Neural cell (in vitro differentiated cells): ENCODE results near the gene DNAJC18. TPM values are rescaled to one million over a fixed set of nuclear protein-coding genes. Genes with fewer than 3 reads are reported as not detected.

Source experiments
- H2AFZ ChIP-seq: fragments of 200-600, 300-800 bp; sonication (generic), shearing (Covaris generic); 2 replicates; pipeline ENCODE4 v1.6.0; 2014; ENCODE audit warnings: low read depth, mild to moderate bottlenecking, antibody characterized with exemption, low read length, moderate library complexity
- H3F3A ChIP-seq: fragments of 200-600 bp; shearing (Covaris generic); 2 replicates; pipeline ENCODE4 v1.6.1; 2016; ENCODE audit warnings: mild to moderate bottlenecking, moderate library complexity, mixed read lengths, antibody characterized with exemption, low read length; ENCODE audit not compliant: insufficient read depth, poor library complexity, severe bottlenecking
- H3K27ac ChIP-seq: fragments of 200-600, 300-800 bp; sonication (generic), shearing (Covaris generic); 2 replicates; pipeline ENCODE4 v1.5.1; 2014; ENCODE audit warnings: mild to moderate bottlenecking, low read length, moderate library complexity
- H3K27me3 ChIP-seq: fragments of 300-800, 200-600 bp; sonication (generic), shearing (Covaris generic); 2 replicates; pipeline ENCODE4 v1.6.0; 2014; ENCODE audit warnings: mild to moderate bottlenecking, low read depth, low read length, moderate library complexity; ENCODE audit not compliant: insufficient read depth
- H3K36me3 ChIP-seq: fragments of 300-800, 200-600 bp; sonication (generic), shearing (Covaris generic); 2 replicates; pipeline ENCODE4 v1.5.1; 2014; ENCODE audit warnings: mild to moderate bottlenecking, antibody characterized with exemption, low read length, moderate library complexity; ENCODE audit not compliant: insufficient read depth
- H3K4me2 ChIP-seq: fragments of 300-800, 200-600 bp; sonication (generic), shearing (Covaris generic); 2 replicates; pipeline ENCODE4 v1.6.0; 2014; ENCODE audit warnings: mild to moderate bottlenecking, low read length
- H3K4me3 ChIP-seq: fragments of 300-800, 200-600 bp; sonication (generic), shearing (Covaris generic); 2 replicates; pipeline ENCODE4 v1.5.1; 2014; ENCODE audit warnings: mild to moderate bottlenecking, low read length, moderate library complexity
- H3K79me2 ChIP-seq: fragments of 200-600 bp; shearing (Covaris generic); replicated peaks from 2 replicates; pipeline ENCODE4 v1.6.0; 2014; ENCODE audit warnings: mild to moderate bottlenecking, low read length, moderate library complexity; ENCODE audit not compliant: insufficient read depth
- H3K9ac ChIP-seq: fragments of 300-800, 200-600 bp; sonication (generic), shearing (Covaris generic); 2 replicates; pipeline ENCODE4 v1.6.1; 2016; ENCODE audit warnings: mild to moderate bottlenecking, low read length, mixed read lengths
- H3K9me2 ChIP-seq: fragments of 200-600 bp; shearing (Covaris generic); 2 replicates; pipeline ENCODE4 v1.6.1; 2016; ENCODE audit warnings: mild to moderate bottlenecking, low read length, mixed read lengths; ENCODE audit not compliant: insufficient read depth
- H3K9me3 ChIP-seq: fragments of 200-600, 300-800 bp; sonication (generic), shearing (Covaris generic); 2 replicates; pipeline ENCODE4 v1.6.1; 2016; ENCODE audit warnings: mild to moderate bottlenecking, mixed run types, low read length, moderate library complexity, mixed read lengths
- H4K20me1 ChIP-seq: fragments of 200-600 bp; shearing (Covaris generic); 2 replicates; pipeline ENCODE4 v1.6.1; 2016; ENCODE audit warnings: mild to moderate bottlenecking, mixed run types; ENCODE audit not compliant: insufficient read depth
- EP300 ChIP-seq: fragments of 450-650 bp; conservative IDR thresholded peaks from 2 replicates; pipeline ENCODE4 v1.6.1; 2014; ENCODE audit warnings: antibody characterized with exemption, mild to moderate bottlenecking, moderate library complexity; ENCODE audit not compliant: poor library complexity, severe bottlenecking
- EZH2 ChIP-seq: fragments of 200-600, 300-800 bp; shearing (Covaris generic), sonication (generic); IDR thresholded peaks from 2 replicates; pipeline ENCODE4 v1.6.1; 2014; ENCODE audit warnings: antibody characterized with exemption, low read length, borderline replicate concordance, mild to moderate bottlenecking; ENCODE audit not compliant: insufficient read depth, poor library complexity, severe bottlenecking
- MXI1 ChIP-seq: fragments of 450-650 bp; conservative IDR thresholded peaks from 2 replicates; pipeline ENCODE4 v1.6.1; 2014; ENCODE audit warnings: antibody characterized with exemption, mild to moderate bottlenecking; ENCODE audit not compliant: poor library complexity, severe bottlenecking
- POLR2AphosphoS5 ChIP-seq: IDR thresholded peaks from 2 replicates; pipeline ENCODE4 v1.6.1; 2012
- RAD21 ChIP-seq: fragments of 450-650 bp; conservative IDR thresholded peaks from 2 replicates; pipeline ENCODE4 v1.6.1; 2014; ENCODE audit warnings: antibody characterized with exemption, mild to moderate bottlenecking, moderate library complexity
- SMC3 ChIP-seq: fragments of 450-650 bp; conservative IDR thresholded peaks from 2 replicates; pipeline ENCODE4 v1.6.1; 2014; ENCODE audit warnings: antibody characterized with exemption, mild to moderate bottlenecking, moderate library complexity; ENCODE audit not compliant: poor library complexity
- TAF1 ChIP-seq: IDR thresholded peaks from 2 replicates; pipeline ENCODE4 v1.6.1; 2012; ENCODE audit warnings: low read depth
- polyA plus RNA-seq: library from polyadenylated mRNA; depleted of rRNA; stranded (reverse); fragments of >200 nt; gene quantifications from 2 replicates; pipeline ENCODE4 v1.2.3, GENCODE V29; 2014
- TF ChIP-seq, protein P1 (sequence below): fragments of 450-650 bp; IDR thresholded peaks from 2 replicates; pipeline ENCODE4 v1.5.1; 2014; ENCODE audit warnings: antibody characterized with exemption, mild to moderate bottlenecking, moderate library complexity; ENCODE audit not compliant: poor library complexity, severe bottlenecking
- TF ChIP-seq, protein P2 (sequence below): IDR thresholded peaks from 2 replicates; pipeline ENCODE4 v1.6.1; 2012; ENCODE audit warnings: borderline replicate concordance

The DNAJC18 gene
- polyA plus RNA-seq, 1 donor from 2014 or later, result 44.4 TPM

DNA sequence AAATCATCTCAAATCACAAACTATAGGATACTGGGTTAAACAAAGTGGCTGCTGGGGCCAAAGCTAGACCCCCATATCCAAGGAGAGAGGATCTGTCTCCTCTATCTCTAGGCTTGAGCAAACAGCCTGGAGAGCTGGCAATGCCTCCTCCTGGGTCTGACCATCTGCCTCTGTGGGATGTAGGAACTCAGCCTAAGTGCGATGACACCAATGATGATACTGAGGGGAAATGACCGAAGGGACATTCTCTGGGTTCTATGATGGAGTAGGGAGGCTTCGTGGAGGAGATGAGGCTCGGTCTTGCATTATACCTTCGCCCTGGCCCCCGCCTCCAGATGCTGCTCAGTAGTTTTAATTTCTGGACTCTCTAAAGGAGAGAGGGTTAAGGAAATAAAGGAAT is 26.2 kb downstream of the DNAJC18 start:
- Histone ChIP-seq H3K9ac (no peak overlapping the region), H3K4me3 (no peak overlapping the region), H3K79me2 (no peaks in the 10 kb centered on the region), H3K36me3 (peaks cover 4% of the 10 kb centered on the region), H3K9me3 (no peaks in the 10 kb centered on the region), H3K27ac (no peak overlapping the region), H3K27me3 (no peaks in the 10 kb centered on the region), H3K4me2 (no peak overlapping the region), H4K20me1 (no peaks in the 10 kb centered on the region), H2AFZ (no peak overlapping the region), H3F3A (no peaks in the 10 kb centered on the region), H3K9me2 (no peaks in the 10 kb centered on the region)
- TF ChIP-seq, protein P1, sequence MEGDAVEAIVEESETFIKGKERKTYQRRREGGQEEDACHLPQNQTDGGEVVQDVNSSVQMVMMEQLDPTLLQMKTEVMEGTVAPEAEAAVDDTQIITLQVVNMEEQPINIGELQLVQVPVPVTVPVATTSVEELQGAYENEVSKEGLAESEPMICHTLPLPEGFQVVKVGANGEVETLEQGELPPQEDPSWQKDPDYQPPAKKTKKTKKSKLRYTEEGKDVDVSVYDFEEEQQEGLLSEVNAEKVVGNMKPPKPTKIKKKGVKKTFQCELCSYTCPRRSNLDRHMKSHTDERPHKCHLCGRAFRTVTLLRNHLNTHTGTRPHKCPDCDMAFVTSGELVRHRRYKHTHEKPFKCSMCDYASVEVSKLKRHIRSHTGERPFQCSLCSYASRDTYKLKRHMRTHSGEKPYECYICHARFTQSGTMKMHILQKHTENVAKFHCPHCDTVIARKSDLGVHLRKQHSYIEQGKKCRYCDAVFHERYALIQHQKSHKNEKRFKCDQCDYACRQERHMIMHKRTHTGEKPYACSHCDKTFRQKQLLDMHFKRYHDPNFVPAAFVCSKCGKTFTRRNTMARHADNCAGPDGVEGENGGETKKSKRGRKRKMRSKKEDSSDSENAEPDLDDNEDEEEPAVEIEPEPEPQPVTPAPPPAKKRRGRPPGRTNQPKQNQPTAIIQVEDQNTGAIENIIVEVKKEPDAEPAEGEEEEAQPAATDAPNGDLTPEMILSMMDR, result no peak
- TF ChIP-seq POLR2AphosphoS5 (no peak), MXI1 (no peak)
- TF ChIP-seq, protein P2, sequence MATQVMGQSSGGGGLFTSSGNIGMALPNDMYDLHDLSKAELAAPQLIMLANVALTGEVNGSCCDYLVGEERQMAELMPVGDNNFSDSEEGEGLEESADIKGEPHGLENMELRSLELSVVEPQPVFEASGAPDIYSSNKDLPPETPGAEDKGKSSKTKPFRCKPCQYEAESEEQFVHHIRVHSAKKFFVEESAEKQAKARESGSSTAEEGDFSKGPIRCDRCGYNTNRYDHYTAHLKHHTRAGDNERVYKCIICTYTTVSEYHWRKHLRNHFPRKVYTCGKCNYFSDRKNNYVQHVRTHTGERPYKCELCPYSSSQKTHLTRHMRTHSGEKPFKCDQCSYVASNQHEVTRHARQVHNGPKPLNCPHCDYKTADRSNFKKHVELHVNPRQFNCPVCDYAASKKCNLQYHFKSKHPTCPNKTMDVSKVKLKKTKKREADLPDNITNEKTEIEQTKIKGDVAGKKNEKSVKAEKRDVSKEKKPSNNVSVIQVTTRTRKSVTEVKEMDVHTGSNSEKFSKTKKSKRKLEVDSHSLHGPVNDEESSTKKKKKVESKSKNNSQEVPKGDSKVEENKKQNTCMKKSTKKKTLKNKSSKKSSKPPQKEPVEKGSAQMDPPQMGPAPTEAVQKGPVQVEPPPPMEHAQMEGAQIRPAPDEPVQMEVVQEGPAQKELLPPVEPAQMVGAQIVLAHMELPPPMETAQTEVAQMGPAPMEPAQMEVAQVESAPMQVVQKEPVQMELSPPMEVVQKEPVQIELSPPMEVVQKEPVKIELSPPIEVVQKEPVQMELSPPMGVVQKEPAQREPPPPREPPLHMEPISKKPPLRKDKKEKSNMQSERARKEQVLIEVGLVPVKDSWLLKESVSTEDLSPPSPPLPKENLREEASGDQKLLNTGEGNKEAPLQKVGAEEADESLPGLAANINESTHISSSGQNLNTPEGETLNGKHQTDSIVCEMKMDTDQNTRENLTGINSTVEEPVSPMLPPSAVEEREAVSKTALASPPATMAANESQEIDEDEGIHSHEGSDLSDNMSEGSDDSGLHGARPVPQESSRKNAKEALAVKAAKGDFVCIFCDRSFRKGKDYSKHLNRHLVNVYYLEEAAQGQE, result no peak

DNA sequence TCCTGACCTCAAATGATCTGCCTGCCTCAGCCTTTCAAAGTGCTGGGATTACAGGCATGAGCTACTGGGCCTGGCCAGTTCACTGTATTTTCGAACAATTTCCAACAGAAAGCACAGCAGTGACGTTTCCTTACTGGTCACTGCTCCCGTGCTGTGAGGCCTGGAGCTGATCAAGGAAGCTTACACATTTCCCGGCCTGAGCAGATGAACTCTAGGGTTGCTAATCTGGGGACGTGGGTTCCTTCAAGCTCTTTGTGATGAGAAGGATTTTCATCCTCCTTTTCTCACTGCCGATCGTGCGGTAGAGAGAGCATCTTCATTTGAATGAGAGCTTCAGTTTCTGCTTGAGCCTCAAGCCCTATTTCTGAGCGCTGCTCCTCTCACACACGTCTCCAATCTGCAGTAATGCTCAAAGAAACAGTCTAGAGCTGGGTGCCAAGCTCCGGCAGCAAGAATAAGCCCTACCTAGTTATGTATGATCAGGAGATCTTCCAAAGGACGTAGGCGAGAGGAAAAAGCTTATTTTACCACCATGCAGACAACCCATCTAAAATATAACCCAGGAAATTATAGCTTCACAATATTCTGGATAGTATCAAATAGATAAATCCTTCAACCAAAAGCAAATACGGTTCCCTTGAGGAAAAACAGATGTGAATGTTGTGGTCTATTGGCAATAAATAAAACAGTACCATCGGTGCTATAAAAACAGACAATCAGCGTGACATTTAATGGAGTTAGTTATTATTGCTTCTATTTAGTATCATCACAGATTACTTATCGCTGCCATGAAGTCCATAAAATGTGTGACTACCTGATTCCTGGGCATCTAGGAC is 28.1 kb downstream of the DNAJC18 start:
- Histone ChIP-seq H3K36me3 (no peaks in the 10 kb centered on the region), H3F3A (no peaks in the 10 kb centered on the region), H3K9me2 (no peaks in the 10 kb centered on the region), H3K4me3 (no peak overlapping the region), H2AFZ (no peak overlapping the region), H3K9ac (no peak overlapping the region), H3K27ac (no peak overlapping the region), H3K9me3 (no peaks in the 10 kb centered on the region), H3K79me2 (no peaks in the 10 kb centered on the region), H3K4me2 (no peak overlapping the region), H3K27me3 (no peaks in the 10 kb centered on the region), H4K20me1 (no peaks in the 10 kb centered on the region)
- TF ChIP-seq, protein P1, result no peak
- TF ChIP-seq EZH2, result no peak
- TF ChIP-seq, protein P2, result no peak
- no peak for TF ChIP-seq EP300
- no peak for TF ChIP-seq TAF1
- TF ChIP-seq RAD21, result no peak
- no peak for TF ChIP-seq POLR2AphosphoS5
- TF ChIP-seq SMC3, result no peak
- no peak for TF ChIP-seq MXI1
